ENCODE data around the gene ADTRP.

DNA sequence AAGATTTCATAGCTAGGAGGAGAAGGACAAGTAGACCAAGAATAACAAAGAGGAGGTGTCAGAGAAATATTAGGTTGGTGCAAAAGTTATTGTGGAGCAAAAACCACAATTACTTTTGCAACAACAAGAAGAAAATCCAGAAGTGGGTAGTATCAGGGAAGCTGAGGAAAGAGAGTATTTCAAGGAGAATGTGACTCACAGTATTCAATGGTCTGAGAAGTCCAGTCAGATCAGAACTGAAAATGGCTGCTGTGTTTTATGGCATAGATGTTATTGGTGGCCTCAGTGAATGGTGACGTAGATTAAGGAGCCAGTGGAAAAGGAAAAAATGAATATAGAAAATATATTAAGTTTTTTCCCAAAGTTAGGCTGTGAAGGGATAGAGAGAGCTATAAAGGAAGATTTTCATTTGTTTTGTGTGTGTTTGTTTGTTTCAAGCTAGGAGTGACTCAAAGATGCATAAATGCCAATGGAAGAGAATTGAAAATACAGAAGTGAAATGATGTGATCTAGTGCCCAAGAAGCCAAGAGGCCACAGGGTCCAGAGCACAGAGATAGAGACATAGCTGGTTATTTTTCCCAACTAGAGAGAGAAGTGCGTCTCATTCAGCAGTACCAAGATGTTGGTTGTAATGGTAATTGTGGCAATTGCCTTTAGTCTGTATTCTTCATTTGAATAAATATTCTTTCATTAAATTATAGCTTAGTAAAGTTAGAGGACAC is 112.8 kb downstream of the ADTRP start:
- TF ChIP-seq, protein P1, sequence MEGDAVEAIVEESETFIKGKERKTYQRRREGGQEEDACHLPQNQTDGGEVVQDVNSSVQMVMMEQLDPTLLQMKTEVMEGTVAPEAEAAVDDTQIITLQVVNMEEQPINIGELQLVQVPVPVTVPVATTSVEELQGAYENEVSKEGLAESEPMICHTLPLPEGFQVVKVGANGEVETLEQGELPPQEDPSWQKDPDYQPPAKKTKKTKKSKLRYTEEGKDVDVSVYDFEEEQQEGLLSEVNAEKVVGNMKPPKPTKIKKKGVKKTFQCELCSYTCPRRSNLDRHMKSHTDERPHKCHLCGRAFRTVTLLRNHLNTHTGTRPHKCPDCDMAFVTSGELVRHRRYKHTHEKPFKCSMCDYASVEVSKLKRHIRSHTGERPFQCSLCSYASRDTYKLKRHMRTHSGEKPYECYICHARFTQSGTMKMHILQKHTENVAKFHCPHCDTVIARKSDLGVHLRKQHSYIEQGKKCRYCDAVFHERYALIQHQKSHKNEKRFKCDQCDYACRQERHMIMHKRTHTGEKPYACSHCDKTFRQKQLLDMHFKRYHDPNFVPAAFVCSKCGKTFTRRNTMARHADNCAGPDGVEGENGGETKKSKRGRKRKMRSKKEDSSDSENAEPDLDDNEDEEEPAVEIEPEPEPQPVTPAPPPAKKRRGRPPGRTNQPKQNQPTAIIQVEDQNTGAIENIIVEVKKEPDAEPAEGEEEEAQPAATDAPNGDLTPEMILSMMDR (IDR thresholded peaks at IDR 0.05), result no peak
- TF ChIP-seq POLR2A (IDR thresholded peaks at IDR 0.05) (no peak), POLR2AphosphoS5 (IDR thresholded peaks at IDR 0.05) (no peak)
